ENCODE data around the gene CDH2.
A peak's percentile ranks its signal among the peaks of the same experiment; 100 is the strongest.

Gene CDH2

GRCh38 chr18:28045880-28046279 is 131.1 kb downstream of the CDH2 start:
- no peak for DNase-seq

DNA sequence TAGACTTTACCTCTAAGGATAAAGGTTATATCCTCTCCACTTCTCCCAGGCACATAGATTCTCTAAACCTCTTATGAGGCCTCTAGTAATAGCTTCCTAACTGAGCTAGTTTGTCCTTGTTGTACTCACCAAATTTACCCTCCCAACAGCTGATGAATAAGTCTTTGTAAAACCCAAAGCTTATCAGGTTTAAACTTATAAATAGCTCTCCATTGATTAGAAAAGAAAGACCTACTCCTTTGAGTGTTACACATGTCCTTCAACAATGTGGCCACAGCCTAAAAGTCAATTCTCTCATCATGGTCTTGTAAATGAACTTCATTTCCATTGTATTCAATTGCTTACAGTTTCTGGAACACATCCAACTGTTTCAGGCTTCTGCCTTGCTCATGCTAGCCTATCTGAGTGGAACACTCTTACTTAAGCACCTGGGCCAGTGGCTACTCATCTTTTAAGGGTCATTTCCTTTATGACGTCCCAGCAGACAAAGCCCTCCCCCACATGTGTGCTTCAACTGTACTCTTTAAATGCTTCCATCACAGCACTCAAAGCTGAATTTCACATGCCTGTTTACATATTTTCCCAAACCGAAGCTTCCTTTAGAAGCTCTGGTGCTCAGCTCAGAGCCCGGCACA is 131.6 kb downstream of the CDH2 start:
- no peak for DNase-seq

- no peak for DNase-seq
Measured at GRCh38 chr18:28044036-28044435, 132.9 kb downstream of the CDH2 start.

- DNase-seq: no peak
Measured at GRCh38 chr18:28043631-28044030, 133.3 kb downstream of the CDH2 start.

- peak in 10 of 58 donors; percentile 4 to 52 (median 26) for DNase-seq
Measured at GRCh38 chr18:28041366-28041765, 135.6 kb downstream of the CDH2 start.

- no peak for DNase-seq
Measured at GRCh38 chr18:28040716-28041115, 136.2 kb downstream of the CDH2 start.

- DNase-seq: no peak
Measured at GRCh38 chr18:28040211-28040610, 136.7 kb downstream of the CDH2 start.

GRCh38 chr18:28039691-28040090 is 137.2 kb downstream of the CDH2 start:
- DNase-seq: no peak

DNA sequence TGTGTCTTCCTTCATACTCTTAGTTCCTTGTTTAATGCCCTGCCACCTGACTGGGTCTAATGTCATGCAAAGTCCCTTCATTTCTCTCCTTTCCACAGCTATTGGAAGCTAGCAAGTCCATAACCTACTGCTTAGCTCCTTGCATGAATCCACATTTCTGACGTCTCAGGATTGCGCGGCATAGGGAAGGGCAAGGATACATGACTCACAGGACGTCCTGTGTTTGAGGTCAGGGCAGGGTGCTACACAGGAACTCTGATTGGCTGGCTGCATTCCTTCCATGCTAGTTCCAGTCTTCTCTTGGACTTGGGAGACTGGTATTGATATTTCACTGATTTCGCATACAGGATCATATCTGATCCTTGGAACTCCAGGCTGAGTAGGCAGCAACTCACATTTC is 137.9 kb downstream of the CDH2 start:
- DNase-seq: no peak

DNA sequence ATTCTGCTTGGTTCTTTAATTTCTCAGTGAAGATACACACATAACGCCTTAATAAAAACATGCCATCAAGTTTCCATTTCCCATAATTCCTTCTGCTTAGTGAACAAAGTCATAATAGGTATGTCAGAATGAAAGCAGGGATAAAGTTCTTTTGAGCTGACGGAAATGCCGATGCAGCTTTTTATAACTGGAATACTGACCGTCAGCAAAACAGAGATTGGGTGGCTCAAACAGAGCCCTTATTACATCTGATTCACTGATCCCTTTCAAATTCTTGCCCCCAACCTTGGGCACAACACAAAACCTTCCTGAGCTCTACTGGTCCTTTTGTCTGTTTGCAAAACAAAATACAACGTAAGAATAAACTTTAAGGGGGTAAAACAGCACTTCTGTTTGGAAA is 140.4 kb downstream of the CDH2 start:
- DNase-seq: peak in 1 of 58 donors; percentile 27

DNA sequence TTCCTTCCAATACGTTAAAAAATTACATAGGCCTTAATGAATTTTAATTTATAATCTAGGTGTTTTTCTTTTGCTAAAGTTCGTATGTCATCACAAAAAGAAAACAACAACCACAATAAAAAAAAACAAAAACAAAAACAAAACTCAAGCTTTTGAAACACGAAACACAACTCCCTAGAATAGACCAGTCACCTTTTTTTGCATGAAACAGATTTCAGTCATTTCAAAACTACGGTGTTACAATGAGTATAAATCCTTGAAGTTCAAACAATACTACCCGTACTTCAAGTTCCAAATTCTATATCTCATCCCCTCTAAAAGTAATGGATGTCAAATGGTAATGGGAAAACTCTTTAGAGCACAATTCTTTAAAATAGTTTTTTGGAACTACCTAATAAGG is 142.4 kb downstream of the CDH2 start:
- DNase-seq: no peak

- no peak for DNase-seq
Measured at GRCh38 chr18:28032177-28032576, 144.8 kb downstream of the CDH2 start.

GRCh38 chr18:28030458-28030857 is 146.5 kb downstream of the CDH2 start:
- DNase-seq: no peak

GRCh38 chr18:28027755-28028154 is 149.2 kb downstream of the CDH2 start:
- DNase-seq: no peak

DNA sequence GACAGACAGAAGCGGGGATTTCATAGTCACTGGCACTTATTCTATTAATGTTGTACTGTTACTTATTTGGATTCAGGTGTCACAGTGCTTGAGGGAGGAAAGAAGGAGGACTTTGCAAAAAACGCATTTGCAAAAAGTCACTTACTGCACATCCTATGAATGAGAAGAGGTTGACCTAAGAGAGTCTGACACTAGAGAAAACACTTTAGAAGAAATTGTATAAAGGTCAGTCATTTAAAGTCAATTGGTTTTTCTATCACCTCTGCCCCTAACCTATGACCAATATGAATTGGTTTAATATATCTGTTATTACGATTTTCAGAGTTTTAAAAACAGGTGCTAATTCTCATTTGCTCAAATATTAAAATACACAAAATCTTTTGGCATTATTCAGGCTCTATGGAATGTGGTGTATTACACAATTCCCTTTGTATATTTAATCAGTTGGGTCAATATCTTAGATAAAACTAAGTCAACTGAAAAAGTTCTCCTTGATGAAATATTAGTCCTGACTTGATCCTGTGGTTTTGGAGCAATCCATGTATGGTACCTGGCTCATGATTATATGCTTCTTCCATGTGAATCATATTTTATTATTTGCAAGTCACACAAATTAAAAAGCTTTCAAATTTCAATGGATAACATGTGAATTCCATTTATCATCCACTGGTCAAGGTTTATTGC is 157.4 kb downstream of the CDH2 start:
- no peak for DNase-seq

- DNase-seq: no peak
Measured at GRCh38 chr18:28018351-28018750, 158.6 kb downstream of the CDH2 start.

GRCh38 chr18:28015671-28016070 is 161.3 kb downstream of the CDH2 start:
- DNase-seq: no peak

- no peak for DNase-seq
Measured at GRCh38 chr18:28013066-28013465, 163.9 kb downstream of the CDH2 start.

GRCh38 chr18:28012336-28012735 is 164.6 kb downstream of the CDH2 start:
- no peak for DNase-seq

GRCh38 chr18:28009589-28009988 is 167.3 kb downstream of the CDH2 start:
- DNase-seq: no peak

DNA sequence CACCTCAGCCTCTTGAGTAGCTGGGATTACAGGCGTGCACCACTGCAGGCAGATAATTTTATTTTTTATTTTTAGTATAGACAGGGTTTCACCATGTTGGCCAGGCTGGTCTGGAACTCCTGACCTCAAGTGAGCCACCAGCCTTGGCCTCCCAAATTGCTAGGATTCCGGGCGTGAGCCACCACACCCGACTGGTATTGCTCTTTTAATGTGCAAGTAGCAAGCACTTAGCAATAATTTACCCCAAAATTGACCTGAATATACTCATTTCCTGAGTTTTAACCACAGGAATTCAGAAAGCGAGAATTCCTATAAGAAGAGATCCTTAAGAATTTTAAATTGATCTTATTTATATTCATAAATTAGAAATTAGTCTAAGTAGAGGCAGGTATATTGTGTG is 169.1 kb downstream of the CDH2 start:
- no peak for DNase-seq

DNA sequence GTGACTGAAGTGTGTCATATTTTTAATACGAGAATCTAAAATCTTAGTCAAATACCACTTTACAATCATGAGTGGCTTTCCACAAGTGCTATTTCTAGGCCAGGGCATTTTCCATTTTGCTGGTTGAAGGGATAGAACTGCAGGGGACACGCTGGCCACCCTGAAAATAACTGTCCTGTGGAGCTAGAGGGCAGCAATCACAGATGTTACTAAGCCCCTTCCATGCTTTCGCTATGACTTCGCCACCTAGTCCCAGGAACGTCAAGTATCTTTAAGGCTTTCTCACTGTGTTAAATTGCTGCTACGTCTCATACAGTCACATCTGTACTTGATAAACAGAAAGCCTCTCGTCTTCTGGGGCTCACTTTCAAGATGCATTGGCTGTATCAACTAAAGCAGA is 171.8 kb downstream of the CDH2 start:
- peak in 3 of 58 donors; percentile 4 to 35 (median 12) for DNase-seq

GRCh38 chr18:28004606-28005005 is 172.3 kb downstream of the CDH2 start:
- no peak for DNase-seq
